ENCODE results near the gene CDKAL1. TPM values are rescaled to one million over a fixed set of nuclear protein-coding genes. Genes with fewer than 3 reads are reported as not detected.

The CDKAL1 gene
- total and polyA plus RNA-seq, 11 donors: 3.2 to 14.3 (median 9.3) TPM

DNA sequence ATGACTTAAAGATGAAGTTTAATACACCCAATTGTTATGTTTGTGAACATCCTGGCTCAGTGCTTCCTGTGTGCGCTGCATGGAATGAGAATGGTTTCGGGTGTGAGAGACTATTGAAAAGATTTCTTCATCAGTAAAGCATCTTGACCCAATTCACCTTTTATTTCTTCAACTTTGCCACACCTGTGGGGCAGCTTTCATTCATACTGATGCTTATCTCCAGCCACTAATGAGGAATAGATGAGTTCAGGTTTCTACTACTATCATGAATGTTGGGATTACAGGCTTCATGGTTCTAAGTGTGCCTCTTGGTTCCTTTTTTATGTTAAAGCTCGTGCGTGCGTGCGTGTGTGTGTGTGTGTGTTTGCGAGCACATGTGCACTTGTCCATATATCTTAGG, 685.6 kb downstream of the CDKAL1 start:
- Histone ChIP-seq H3K9me3 (peaks cover 0 to 11% (median 0%) of the 10 kb centered on the region in 12 donors), H3K4me3 (no peak overlapping the region), H3K4me1 (no peaks in the 10 kb centered on the region), H3K36me3 (peaks cover 0 to 6% (median 0%) of the 10 kb centered on the region in 9 donors), H3K27ac (no peak overlapping the region), H3K27me3 (no peaks in the 10 kb centered on the region)
- 86 to 93% (median 91%) methylated on average over 7 of the region's 7 CpGs for WGBS, 4 donors
- DNase-seq (no peak), ATAC-seq (no peak)
- TF ChIP-seq, protein P1, sequence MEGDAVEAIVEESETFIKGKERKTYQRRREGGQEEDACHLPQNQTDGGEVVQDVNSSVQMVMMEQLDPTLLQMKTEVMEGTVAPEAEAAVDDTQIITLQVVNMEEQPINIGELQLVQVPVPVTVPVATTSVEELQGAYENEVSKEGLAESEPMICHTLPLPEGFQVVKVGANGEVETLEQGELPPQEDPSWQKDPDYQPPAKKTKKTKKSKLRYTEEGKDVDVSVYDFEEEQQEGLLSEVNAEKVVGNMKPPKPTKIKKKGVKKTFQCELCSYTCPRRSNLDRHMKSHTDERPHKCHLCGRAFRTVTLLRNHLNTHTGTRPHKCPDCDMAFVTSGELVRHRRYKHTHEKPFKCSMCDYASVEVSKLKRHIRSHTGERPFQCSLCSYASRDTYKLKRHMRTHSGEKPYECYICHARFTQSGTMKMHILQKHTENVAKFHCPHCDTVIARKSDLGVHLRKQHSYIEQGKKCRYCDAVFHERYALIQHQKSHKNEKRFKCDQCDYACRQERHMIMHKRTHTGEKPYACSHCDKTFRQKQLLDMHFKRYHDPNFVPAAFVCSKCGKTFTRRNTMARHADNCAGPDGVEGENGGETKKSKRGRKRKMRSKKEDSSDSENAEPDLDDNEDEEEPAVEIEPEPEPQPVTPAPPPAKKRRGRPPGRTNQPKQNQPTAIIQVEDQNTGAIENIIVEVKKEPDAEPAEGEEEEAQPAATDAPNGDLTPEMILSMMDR (IDR thresholded peaks at IDR 0.05): no peak
- no peak for TF ChIP-seq POLR2A (IDR thresholded peaks at IDR 0.05)
- intact Hi-C loops (cut with DNase I): no loop called here

DNA sequence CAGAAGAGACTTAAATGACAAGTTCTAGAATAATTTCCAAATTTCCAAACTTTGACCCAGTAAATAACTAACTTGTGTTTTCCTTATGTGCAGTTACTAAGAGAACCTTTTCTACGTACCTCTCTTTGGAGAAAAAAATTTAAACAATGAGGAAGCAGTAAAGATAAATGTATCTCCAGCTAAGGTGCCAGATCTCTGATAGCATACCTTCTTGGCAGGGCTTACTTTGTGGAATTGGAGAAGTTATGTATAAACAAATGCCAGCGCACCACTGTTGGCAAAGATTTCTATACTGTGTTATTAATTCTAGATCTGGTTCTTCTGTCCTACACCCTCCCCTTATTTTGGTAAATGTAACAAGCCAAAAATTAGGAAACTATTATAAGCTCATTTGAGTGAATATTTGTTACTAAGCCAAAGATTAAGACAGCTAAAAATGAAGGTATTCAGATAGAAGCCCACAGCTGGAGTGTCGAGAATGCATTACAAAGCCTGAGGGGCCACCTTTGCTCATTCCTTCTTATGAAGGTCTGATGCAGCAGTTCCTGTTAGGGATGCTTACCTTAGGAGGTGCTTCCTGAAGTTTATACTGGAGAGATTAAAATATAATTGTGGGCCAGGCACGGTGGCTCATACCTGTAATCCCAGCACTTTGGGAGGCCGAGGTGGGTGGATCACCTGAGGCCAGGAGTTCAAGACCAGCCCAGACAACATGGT, 686.2 kb downstream of the CDKAL1 start:
- WGBS, 4 donors: 83 to 90% (median 87%) methylated on average over 5 of the region's 5 CpGs
- no peak for DNase-seq
- intact Hi-C loops (cut with DNase I): no loop called here

DNA sequence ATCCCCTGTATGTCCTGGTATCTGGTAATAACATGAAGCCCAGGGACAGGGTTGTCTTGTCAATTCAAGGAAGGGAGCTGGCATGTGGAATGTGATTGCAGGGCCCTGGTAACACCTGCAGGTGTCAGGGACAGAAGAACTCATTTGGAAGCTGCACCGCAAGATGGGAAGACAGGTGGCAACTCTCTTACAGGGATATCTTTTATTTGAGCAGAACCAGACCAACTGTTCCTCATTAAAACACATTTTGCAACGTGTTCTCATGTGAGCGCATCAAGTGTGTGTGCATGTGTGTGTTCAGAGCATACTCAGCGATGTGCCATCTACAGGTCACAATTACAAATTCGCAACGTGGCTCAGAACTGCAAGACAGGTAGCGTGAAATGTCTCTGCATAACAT, 688.4 kb downstream of the CDKAL1 start:
- intact Hi-C loops (cut with DNase I): no loop called here
- ATAC-seq (no peak), DNase-seq (no peak)
- Histone ChIP-seq H3K36me3 (peaks cover 0 to 6% (median 0%) of the 10 kb centered on the region in 9 donors), H3K4me3 (no peak overlapping the region), H3K4me1 (no peaks in the 10 kb centered on the region), H3K27me3 (no peaks in the 10 kb centered on the region), H3K9me3 (peaks cover 0 to 10% (median 0%) of the 10 kb centered on the region in 12 donors), H3K27ac (no peak overlapping the region)
- 84 to 95% (median 94%) methylated on average over 7 of the region's 7 CpGs for WGBS, 4 donors
- TF ChIP-seq POLR2A (IDR thresholded peaks at IDR 0.05): no peak

More for the DNA sequence above, 686.2 kb downstream of the CDKAL1 start:
- Histone ChIP-seq H3K36me3 (peaks cover 0 to 6% (median 0%) of the 10 kb centered on the region in 9 donors), H3K4me1 (no peaks in the 10 kb centered on the region), H3K4me3 (no peak overlapping the region), H3K27me3 (no peaks in the 10 kb centered on the region), H3K9me3 (peaks cover 0 to 11% (median 0%) of the 10 kb centered on the region in 12 donors), H3K27ac (no peak overlapping the region)
- TF ChIP-seq, protein P1 (IDR thresholded peaks at IDR 0.05): no peak
- no peak for TF ChIP-seq POLR2A (IDR thresholded peaks at IDR 0.05)
- no peak for ATAC-seq

DNA sequence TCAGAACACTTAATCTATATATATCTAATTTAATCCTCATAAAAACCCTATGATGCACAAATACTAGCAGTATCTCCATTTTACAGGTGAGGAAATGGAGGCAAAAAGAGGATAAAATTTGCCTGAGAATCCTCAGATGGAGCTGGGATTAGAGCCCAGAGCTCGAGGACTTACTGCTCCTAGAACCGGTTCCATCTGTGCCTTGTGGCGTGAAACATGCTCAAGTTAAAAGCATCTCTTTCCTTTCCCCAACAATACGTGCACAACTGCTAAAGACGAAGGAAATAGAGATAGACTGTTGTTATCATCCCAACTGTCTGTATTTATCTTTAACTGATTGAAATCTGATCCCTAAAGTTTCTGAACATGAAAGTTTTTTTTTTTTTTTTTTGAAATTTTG, 691.7 kb downstream of the CDKAL1 start:
- Histone ChIP-seq H3K27me3 (no peaks in the 10 kb centered on the region), H3K9me3 (no peaks in the 10 kb centered on the region), H3K4me3 (no peak overlapping the region), H3K4me1 (no peaks in the 10 kb centered on the region), H3K36me3 (peaks cover 0 to 6% (median 3%) of the 10 kb centered on the region in 9 donors), H3K27ac (no peak overlapping the region)
- TF ChIP-seq, protein P1 (IDR thresholded peaks at IDR 0.05): no peak
- TF ChIP-seq POLR2A (IDR thresholded peaks at IDR 0.05): no peak
- WGBS, 4 donors: 95 to 97% (median 96%) methylated on average over 5 of the region's 5 CpGs
- intact Hi-C loops (cut with DNase I): no loop called here
- no peak for DNase-seq
- no peak for ATAC-seq
